G401.6 (cell line): ENCODE results near the gene GALNT8.
"Not testable (repeated sequence)": the region's sequence is repeated elsewhere in the genome, so short reads cannot be mapped to it uniquely, and the experiment has no call there.

Experiments used
- FAIRE-seq: peaks from 2 replicates; lab custom pipeline; 2012; peaks lifted over from hg19 to GRCh38; lab: Jason Lieb, UNC

Gene GALNT8

GRCh38 chr12:4745249-4745648 lies 25.0 kb downstream of the GALNT8 start:
- no peak for FAIRE-seq

- not testable (repeated sequence) for FAIRE-seq
Observed at GRCh38 chr12:4751654-4752053, 31.5 kb downstream of the GALNT8 start.

- FAIRE-seq, result no peak
Observed at GRCh38 chr12:4762773-4763172, 42.6 kb downstream of the GALNT8 start.

GRCh38 chr12:4763549-4763948 lies 43.3 kb downstream of the GALNT8 start:
- no peak for FAIRE-seq

- no peak for FAIRE-seq
Observed at GRCh38 chr12:4766445-4766844, 46.2 kb downstream of the GALNT8 start.

GRCh38 chr12:4767186-4767585 lies 47.0 kb downstream of the GALNT8 start:
- FAIRE-seq, result no peak

GRCh38 chr12:4768341-4768740 lies 48.1 kb downstream of the GALNT8 start:
- no peak for FAIRE-seq

GRCh38 chr12:4769073-4769472 lies 48.9 kb downstream of the GALNT8 start:
- no peak for FAIRE-seq

GRCh38 chr12:4771172-4771959 lies 51.2 kb downstream of the GALNT8 start:
- FAIRE-seq, result no peak

GRCh38 chr12:4771960-4772566 lies 51.9 kb downstream of the GALNT8 start:
- no peak for FAIRE-seq

GRCh38 chr12:4775936-4776335 lies 55.7 kb downstream of the GALNT8 start:
- no peak for FAIRE-seq

GRCh38 chr12:4779749-4780148 lies 59.5 kb downstream of the GALNT8 start:
- no peak for FAIRE-seq

- FAIRE-seq, result no peak
Observed at GRCh38 chr12:4780641-4781611, 60.7 kb downstream of the GALNT8 start.

- no peak for FAIRE-seq
Observed at GRCh38 chr12:4784404-4785054, 64.3 kb downstream of the GALNT8 start.

- FAIRE-seq, result no peak
Observed at GRCh38 chr12:4786795-4787194, 66.6 kb downstream of the GALNT8 start.

- no peak for FAIRE-seq
Observed at GRCh38 chr12:4787965-4788364, 67.8 kb downstream of the GALNT8 start.

GRCh38 chr12:4789776-4790175 lies 69.6 kb downstream of the GALNT8 start:
- no peak for FAIRE-seq

GRCh38 chr12:4791497-4791896 lies 71.3 kb downstream of the GALNT8 start:
- no peak for FAIRE-seq

- no peak for FAIRE-seq
Observed at GRCh38 chr12:4794491-4794890, 74.3 kb downstream of the GALNT8 start.

- FAIRE-seq, result no peak
Observed at GRCh38 chr12:4796216-4796615, 76.0 kb downstream of the GALNT8 start.

GRCh38 chr12:4796694-4797482 lies 76.7 kb downstream of the GALNT8 start:
- no peak for FAIRE-seq
